Activated CD8-positive, alpha-beta memory T cell treated with anti-CD3 and anti-CD28 coated beads, Interleukin-2, amount 10 ng/mL, durations not matched to agents 7 days and 5 days (primary cell): ENCODE data around the gene CUEDC1. TPM values are rescaled to one million over a fixed set of nuclear protein-coding genes. Genes with fewer than 3 reads are reported as not detected.

Experiments used
- ATAC-seq: fragments of 150-1000 bp; cut with Tn5 transposase; one replicate; pipeline ENCODE4 v1.10.0; 2021; ENCODE audit warnings: moderate library complexity
- CTCF ChIA-PET: fragments of 350-600 bp; sonication (Branson Sonifier 250); formaldehyde crosslinking; loops from one replicate; lab custom pipeline; 2021; ENCODE audit warnings: antibody characterized with exemption; lab: Charles Lee
- DNase-seq: peaks from one replicate; pipeline ENCODE4 v3.0.0-alpha.2; 2020
- H3K27ac Mint-ChIP-seq: one replicate; pipeline ENCODE4 v1.8.0; 2021; ENCODE audit warnings: mild to moderate bottlenecking, mixed read lengths
- H3K27me3 Mint-ChIP-seq: one replicate; pipeline ENCODE4 v1.8.0; 2021; ENCODE audit warnings: mixed read lengths
- H3K36me3 Mint-ChIP-seq: one replicate; pipeline ENCODE4 v1.8.0; 2021; ENCODE audit warnings: mild to moderate bottlenecking, mixed read lengths
- H3K4me1 Mint-ChIP-seq: one replicate; pipeline ENCODE4 v1.8.0; 2021; ENCODE audit warnings: mixed read lengths
- H3K4me3 Mint-ChIP-seq: one replicate; pipeline ENCODE4 v1.8.0; 2021; ENCODE audit warnings: mild to moderate bottlenecking, moderate library complexity, mixed read lengths
- H3K9me3 Mint-ChIP-seq: one replicate; pipeline ENCODE4 v1.8.0; 2022; ENCODE audit warnings: low read depth, mixed read lengths
- total RNA-seq, 2 experiments: library from RNA; stranded (reverse); gene quantifications; one replicate each; pipeline ENCODE4 v1.2.3, GENCODE V29; 2021

Gene CUEDC1
- total RNA-seq, 2 experiments from 2014 or later: not detected

GRCh38 chr17:57939797-57940196 lies 15.4 kb downstream of the CUEDC1 start:
- H3K27ac Mint-ChIP-seq: no peak overlapping the region
- CTCF ChIA-PET: interaction anchor here (0.7 to 1.5 kb wide), 4 partner anchors 47 to 525 kb away, joined by 3 to 6 read pairs (median 4); no protein-coding TSS in a partner anchor
- ATAC-seq (peak; percentile 33), DNase-seq (no peak)
- peaks cover 11% of the 10 kb centered on the region for H3K4me1 Mint-ChIP-seq
- H3K36me3 Mint-ChIP-seq: no peaks in the 10 kb centered on the region
- H3K27me3 Mint-ChIP-seq: peaks cover 39% of the 10 kb centered on the region
- no peak overlapping the region for H3K4me3 Mint-ChIP-seq
- no peaks in the 10 kb centered on the region for H3K9me3 Mint-ChIP-seq

GRCh38 chr17:57938061-57938502 lies 17.1 kb downstream of the CUEDC1 start:
- ATAC-seq: no peak

GRCh38 chr17:57937492-57937891 lies 17.7 kb downstream of the CUEDC1 start:
- Mint-ChIP-seq H3K4me1 (peaks cover 11% of the 10 kb centered on the region), H3K27me3 (peaks cover 25% of the 10 kb centered on the region), H3K27ac (no peak overlapping the region), H3K9me3 (no peaks in the 10 kb centered on the region), H3K4me3 (no peak overlapping the region), H3K36me3 (no peaks in the 10 kb centered on the region)
- DNase-seq: no peak
- CTCF ChIA-PET: interaction anchor here (1.0 kb wide), 1 partner anchor 10 kb away, joined by 3 read pairs; no protein-coding TSS in a partner anchor
- no peak for ATAC-seq

More at GRCh38 chr17:57938061-57938502, 17.1 kb downstream of the CUEDC1 start:
- CTCF ChIA-PET: interaction anchor here (1.0 kb wide), 1 partner anchor 9 kb away, joined by 3 read pairs; no protein-coding TSS in a partner anchor
- Mint-ChIP-seq H3K36me3 (no peaks in the 10 kb centered on the region), H3K4me1 (peaks cover 11% of the 10 kb centered on the region), H3K27me3 (peaks cover 27% of the 10 kb centered on the region), H3K9me3 (no peaks in the 10 kb centered on the region), H3K27ac (no peak overlapping the region), H3K4me3 (no peak overlapping the region)
- DNase-seq: no peak

GRCh38 chr17:57935833-57936807 lies 19.1 kb downstream of the CUEDC1 start:
- Mint-ChIP-seq H3K9me3 (no peaks in the 10 kb centered on the region), H3K27ac (no peak overlapping the region), H3K4me1 (peaks cover 7% of the 10 kb centered on the region), H3K4me3 (no peak overlapping the region), H3K36me3 (no peaks in the 10 kb centered on the region), H3K27me3 (peaks cover 25% of the 10 kb centered on the region)
- no peak for DNase-seq
- ATAC-seq: no peak
- CTCF ChIA-PET: interaction anchor here (1.3 kb wide), 1 partner anchor 19 kb away, joined by 3 read pairs; the partner anchor contains the start of gene CUEDC1

GRCh38 chr17:57931488-57932137 lies 23.6 kb downstream of the CUEDC1 start:
- no peak for DNase-seq
- H3K4me1 Mint-ChIP-seq: no peaks in the 10 kb centered on the region
- no peak overlapping the region for H3K27ac Mint-ChIP-seq
- H3K27me3 Mint-ChIP-seq: peaks cover 47% of the 10 kb centered on the region
- no peak overlapping the region for H3K4me3 Mint-ChIP-seq
- ATAC-seq: no peak
- H3K9me3 Mint-ChIP-seq: no peaks in the 10 kb centered on the region
- CTCF ChIA-PET: interaction anchor here (0.6 to 0.7 kb wide), 2 partner anchors 183 to 622 kb away, joined by 3 to 4 read pairs; no protein-coding TSS in a partner anchor
- H3K36me3 Mint-ChIP-seq: no peaks in the 10 kb centered on the region

- Mint-ChIP-seq H3K27ac (no peak overlapping the region), H3K9me3 (no peaks in the 10 kb centered on the region), H3K4me3 (no peak overlapping the region), H3K4me1 (no peaks in the 10 kb centered on the region), H3K36me3 (no peaks in the 10 kb centered on the region), H3K27me3 (peaks cover 56% of the 10 kb centered on the region)
- CTCF ChIA-PET: interaction anchor here (1.0 kb wide), 1 partner anchor 10 kb away, joined by 3 read pairs; no protein-coding TSS in a partner anchor
- ATAC-seq (no peak), DNase-seq (no peak)
These were observed 25.0 kb downstream of the CUEDC1 start for GRCh38 chr17:57930239-57930638.

GRCh38 chr17:57929386-57929785 lies 25.8 kb downstream of the CUEDC1 start:
- Mint-ChIP-seq H3K36me3 (no peaks in the 10 kb centered on the region), H3K27ac (no peak overlapping the region), H3K4me3 (no peak overlapping the region), H3K27me3 (peaks cover 61% of the 10 kb centered on the region), H3K4me1 (no peaks in the 10 kb centered on the region), H3K9me3 (no peaks in the 10 kb centered on the region)
- DNase-seq (no peak), ATAC-seq (no peak)
- CTCF ChIA-PET: no interaction called here

- Mint-ChIP-seq H3K9me3 (no peaks in the 10 kb centered on the region), H3K4me1 (peaks cover 1% of the 10 kb centered on the region), H3K27me3 (peaks cover 63% of the 10 kb centered on the region), H3K36me3 (no peaks in the 10 kb centered on the region), H3K4me3 (no peak overlapping the region), H3K27ac (no peak overlapping the region)
- DNase-seq: no peak
- no peak for ATAC-seq
- CTCF ChIA-PET: no interaction called here
These were observed 26.3 kb downstream of the CUEDC1 start for GRCh38 chr17:57928928-57929327.

GRCh38 chr17:57927048-57927723 lies 28.0 kb downstream of the CUEDC1 start:
- no peak for ATAC-seq
- CTCF ChIA-PET: interaction anchor here (0.5 to 1.2 kb wide), 3 partner anchors 19 to 50 kb away, joined by 3 to 5 read pairs (median 5); no protein-coding TSS in a partner anchor
- no peak overlapping the region for H3K27ac Mint-ChIP-seq
- H3K36me3 Mint-ChIP-seq: no peaks in the 10 kb centered on the region
- peaks cover 12% of the 10 kb centered on the region for H3K4me1 Mint-ChIP-seq
- H3K4me3 Mint-ChIP-seq: no peak overlapping the region
- no peak for DNase-seq
- H3K9me3 Mint-ChIP-seq: no peaks in the 10 kb centered on the region
- peaks cover 69% of the 10 kb centered on the region for H3K27me3 Mint-ChIP-seq

- DNase-seq (no peak), ATAC-seq (no peak)
- CTCF ChIA-PET: interaction anchor here (0.7 kb wide), 1 partner anchor 20 kb away, joined by 5 read pairs; no protein-coding TSS in a partner anchor
- Mint-ChIP-seq H3K4me1 (peaks cover 12% of the 10 kb centered on the region), H3K36me3 (no peaks in the 10 kb centered on the region), H3K4me3 (no peak overlapping the region), H3K27ac (no peak overlapping the region), H3K27me3 (peaks cover 71% of the 10 kb centered on the region), H3K9me3 (no peaks in the 10 kb centered on the region)
These were observed 28.5 kb downstream of the CUEDC1 start for GRCh38 chr17:57926723-57927047.

- H3K27ac Mint-ChIP-seq: no peak overlapping the region
- no peak for ATAC-seq
- CTCF ChIA-PET: no interaction called here
These were observed 29.7 kb downstream of the CUEDC1 start for GRCh38 chr17:57925361-57925990.

GRCh38 chr17:57924677-57925076 lies 30.5 kb downstream of the CUEDC1 start:
- Mint-ChIP-seq H3K4me3 (no peak overlapping the region), H3K36me3 (no peaks in the 10 kb centered on the region)
- CTCF ChIA-PET: no interaction called here

More at GRCh38 chr17:57925361-57925990, 29.7 kb downstream of the CUEDC1 start:
- Mint-ChIP-seq H3K9me3 (no peaks in the 10 kb centered on the region), H3K4me1 (peaks cover 14% of the 10 kb centered on the region), H3K36me3 (no peaks in the 10 kb centered on the region), H3K4me3 (no peak overlapping the region), H3K27me3 (peaks cover 68% of the 10 kb centered on the region)
- DNase-seq: no peak

More at GRCh38 chr17:57924677-57925076, 30.5 kb downstream of the CUEDC1 start:
- H3K27ac Mint-ChIP-seq: no peak overlapping the region
- ATAC-seq (no peak), DNase-seq (no peak)
- H3K27me3 Mint-ChIP-seq: peaks cover 64% of the 10 kb centered on the region
- H3K9me3 Mint-ChIP-seq: no peaks in the 10 kb centered on the region
- peaks cover 14% of the 10 kb centered on the region for H3K4me1 Mint-ChIP-seq
